Measurements from ENCODE around the gene KDM1B.

Gene KDM1B

GRCh38 chr6:18139935-18140621, 15.1 kb upstream of the KDM1B start:
- Histone ChIP-seq H3K4me1 (ENCODE audit: control insufficient read depth, insufficient read depth, low read length) (no peaks in the 10 kb centered on the region), H3K36me3 (ENCODE audit: control insufficient read depth in 2 of 2, insufficient read depth in 1 of 2, low read length in 2 of 2) (peaks cover 0 to 43% of the 10 kb centered on the region in 2 experiments; a peak in 2 of 3 replicates), H3K27ac (ENCODE audit: extremely low read depth, low read depth, low read length) (no peak overlapping the region), H3K4me3 (ENCODE audit: low read depth, low read length) (no peak overlapping the region), H3K9me3 (ENCODE audit: control insufficient read depth, insufficient read depth, low read depth, low read length) (no peaks in the 10 kb centered on the region)
- ChIA-PET POLR2A (no interaction called here), CTCF (interaction anchor here (0.7 to 0.8 kb wide), 2 partner anchors 17 to 336 kb away, joined by 3 to 4 read pairs; no protein-coding TSS in a partner anchor)
- TF ChIP-seq ZNF114 (tag by site-specific recombination; IDR thresholded peaks at IDR 0.05): no peak
- TF ChIP-seq ZNF37A (tag by site-specific recombination; IDR thresholded peaks at IDR 0.05): no peak
- TF ChIP-seq ZNF654 (tag by site-specific recombination; IDR thresholded peaks at IDR 0.05; ENCODE audit: low read depth): no peak
- no peak for TF ChIP-seq ATF2 (tag by site-specific recombination; IDR thresholded peaks at IDR 0.05; ENCODE audit: low read depth)
- TF ChIP-seq, protein P1, sequence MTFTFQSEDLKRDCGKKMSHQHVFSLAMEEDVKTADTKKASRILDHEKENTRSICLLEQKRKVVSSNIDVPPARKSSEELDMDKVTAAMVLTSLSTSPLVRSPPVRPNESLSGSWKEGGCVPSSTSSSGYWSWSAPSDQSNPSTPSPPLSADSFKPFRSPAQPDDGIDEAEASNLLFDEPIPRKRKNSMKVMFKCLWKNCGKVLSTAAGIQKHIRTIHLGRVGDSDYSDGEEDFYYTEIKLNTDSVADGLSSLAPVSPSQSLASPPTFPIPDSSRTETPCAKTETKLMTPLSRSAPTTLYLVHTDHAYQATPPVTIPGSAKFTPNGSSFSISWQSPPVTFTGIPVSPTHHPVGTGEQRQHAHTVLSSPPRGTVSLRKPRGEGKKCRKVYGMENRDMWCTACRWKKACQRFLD (tag by site-specific recombination; IDR thresholded peaks at IDR 0.05): no peak
- TF ChIP-seq ZNF76 (tag by site-specific recombination; IDR thresholded peaks at IDR 0.05; ENCODE audit: borderline replicate concordance, low read depth): no peak
- TF ChIP-seq ZFP3 (tag by site-specific recombination; IDR thresholded peaks at IDR 0.05; ENCODE audit: low read depth): no peak
- no peak for TF ChIP-seq ZEB2 (tag by site-specific recombination; IDR thresholded peaks at IDR 0.05)
- TF ChIP-seq ZBTB48 (tag by site-specific recombination; IDR thresholded peaks at IDR 0.05): no peak
- no peak for TF ChIP-seq ZNF560 (tag by site-specific recombination; IDR thresholded peaks at IDR 0.05; ENCODE audit: borderline replicate concordance)
- TF ChIP-seq ZNF785 (tag by site-specific recombination; IDR thresholded peaks at IDR 0.05): no peak
- TF ChIP-seq ZNF140 (tag by site-specific recombination; IDR thresholded peaks at IDR 0.05): no peak
- TF ChIP-seq ZNF280D (tag by site-specific recombination; IDR thresholded peaks at IDR 0.05): no peak
- no peak for TF ChIP-seq ZNF518A (tag by site-specific recombination; conservative IDR thresholded peaks at IDR 0.05; ENCODE audit: low read depth)
- TF ChIP-seq ZIC2 (tag by site-specific recombination; IDR thresholded peaks at IDR 0.05): no peak
